WTC11 (cell line): Measurements from ENCODE around the gene FOXJ3.

Source experiments
- CTCF ChIP-seq: fragments of 200-600 bp; IDR thresholded peaks from 2 replicates; pipeline ENCODE4 v1.8.0; 2022; ENCODE audit warnings: antibody characterized with exemption
- KAT7 ChIP-seq: sonication (generic); formaldehyde crosslinking; IDR thresholded peaks from 2 replicates; pipeline ENCODE4 v1.8.1; 2023; ENCODE audit warnings: missing genetic modification reagents, mild to moderate bottlenecking, borderline replicate concordance
- NR3C1 ChIP-seq: sonication (generic); formaldehyde crosslinking; conservative IDR thresholded peaks from 2 replicates; pipeline ENCODE4 v1.8.1; 2023; ENCODE audit warnings: low read depth, mild to moderate bottlenecking, missing genetic modification reagents
- USF1 ChIP-seq: sonication (generic); formaldehyde crosslinking; IDR thresholded peaks from 2 replicates; pipeline ENCODE4 v1.8.0; 2022; ENCODE audit warnings: mild to moderate bottlenecking, missing genetic modification reagents
- ZNF512 ChIP-seq: sonication (generic); formaldehyde crosslinking; IDR thresholded peaks from 2 replicates; pipeline ENCODE4 v1.8.1; 2022; ENCODE audit warnings: missing genetic modification reagents, borderline replicate concordance
- TF ChIP-seq, protein P1 (sequence below): sonication (generic); formaldehyde crosslinking; IDR thresholded peaks from 2 replicates; pipeline ENCODE4 v1.8.1; 2023; ENCODE audit warnings: mild to moderate bottlenecking, missing genetic modification reagents, moderate library complexity
- TF ChIP-seq, protein P2 (sequence below): sonication (generic); formaldehyde crosslinking; IDR thresholded peaks from 2 replicates; pipeline ENCODE4 v1.8.1; 2023; ENCODE audit warnings: mild to moderate bottlenecking, missing genetic modification reagents, moderate library complexity

- TF ChIP-seq CTCF (no peak), ZNF512 (CRISPR knock-in tag) (no peak), NR3C1 (CRISPR knock-in tag) (no peak), USF1 (CRISPR knock-in tag) (no peak), KAT7 (CRISPR knock-in tag) (no peak)
- TF ChIP-seq, protein P1, sequence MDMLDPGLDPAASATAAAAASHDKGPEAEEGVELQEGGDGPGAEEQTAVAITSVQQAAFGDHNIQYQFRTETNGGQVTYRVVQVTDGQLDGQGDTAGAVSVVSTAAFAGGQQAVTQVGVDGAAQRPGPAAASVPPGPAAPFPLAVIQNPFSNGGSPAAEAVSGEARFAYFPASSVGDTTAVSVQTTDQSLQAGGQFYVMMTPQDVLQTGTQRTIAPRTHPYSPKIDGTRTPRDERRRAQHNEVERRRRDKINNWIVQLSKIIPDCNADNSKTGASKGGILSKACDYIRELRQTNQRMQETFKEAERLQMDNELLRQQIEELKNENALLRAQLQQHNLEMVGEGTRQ (CRISPR knock-in tag): no peak
- TF ChIP-seq, protein P2, sequence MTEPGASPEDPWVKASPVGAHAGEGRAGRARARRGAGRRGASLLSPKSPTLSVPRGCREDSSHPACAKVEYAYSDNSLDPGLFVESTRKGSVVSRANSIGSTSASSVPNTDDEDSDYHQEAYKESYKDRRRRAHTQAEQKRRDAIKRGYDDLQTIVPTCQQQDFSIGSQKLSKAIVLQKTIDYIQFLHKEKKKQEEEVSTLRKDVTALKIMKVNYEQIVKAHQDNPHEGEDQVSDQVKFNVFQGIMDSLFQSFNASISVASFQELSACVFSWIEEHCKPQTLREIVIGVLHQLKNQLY (CRISPR knock-in tag): no peak
These were observed 157.5 kb downstream of the FOXJ3 start for GRCh38 chr1:42177541-42177981.
